Thyroid gland (tissue), 4 donors: Measurements from ENCODE around the gene NECAB3. TPM values are rescaled to one million over a fixed set of nuclear protein-coding genes. Genes with fewer than 3 reads are reported as not detected.

Source experiments
- DNase-seq, 2 donors: peaks; one replicate each; pipeline ENCODE4 v3.0.0-alpha.2; 2019
- H3K27ac ChIP-seq, 3 donors: fragments of 200-600 bp; sonication (generic); 1 replicate in 2 of 3; 2 replicates in 1 of 3; pipeline ENCODE4 v1.5.1; 2016 to 2019; ENCODE audit warnings: mild to moderate bottlenecking in 1 of 3, moderate library complexity in 1 of 3
- H3K27me3 ChIP-seq: fragments of 200-600 bp; sonication (generic); one replicate; pipeline ENCODE4 v1.5.1; 2019
- H3K36me3 ChIP-seq, 2 donors: fragments of 200-600 bp; sonication (generic); one replicate each; pipeline ENCODE4 v1.5.1; 2016 to 2019
- H3K4me1 ChIP-seq, 2 donors: fragments of 200-600 bp; sonication (generic); one replicate each; pipeline ENCODE4 v1.5.1; 2017 to 2019
- H3K4me3 ChIP-seq, 3 donors: fragments of 200-600 bp; sonication (generic); replicated peaks in 1 of 3; 1 replicate in 2 of 3; 2 replicates in 1 of 3; pipeline ENCODE4 v1.5.1; 2016; ENCODE audit warnings: mild to moderate bottlenecking in 1 of 3
- H3K9me3 ChIP-seq: fragments of 200-600 bp; sonication (generic); one replicate; pipeline ENCODE4 v1.5.1; 2017
- POLR2A ChIP-seq, 2 donors: fragments of 450-650 bp; IDR thresholded peaks; one replicate each; pipeline ENCODE4 v1.6.1; 2017; ENCODE audit warnings: antibody characterized with exemption in 2 of 2, mild to moderate bottlenecking in 2 of 2, moderate library complexity in 1 of 2
- WGBS, 2 donors: methylation state at CpG; one replicate each; pipeline ENCODE4 v1.1.5; 2017; 5-methylcytosine and 5-hydroxymethylcytosine counted together
- intact Hi-C: fragments of 100-400 bp; cut with DNase I; formaldehyde crosslinking; loops from one replicate; pipeline ENCODE4 v1.15.1; 2023
- total RNA-seq, 4 donors: library from RNA; depleted of rRNA; stranded (reverse); fragments of >200 nt; gene quantifications; one replicate each; pipeline ENCODE4 v1.2.3, GENCODE V29; 2016
- TF ChIP-seq, protein P1 (sequence below), 6 experiments: fragments of 200-600 bp in 3 of 6; fragments of 450-650 bp in 3 of 6; sonication (generic) in 3 of 6; IDR thresholded peaks; one replicate each; pipeline ENCODE4 v1.5.1; 2016 to 2019; ENCODE audit warnings: antibody characterized with exemption in 6 of 6, mild to moderate bottlenecking in 2 of 6, inconsistent platforms in 1 of 6, moderate library complexity in 1 of 6

The NECAB3 gene
- total RNA-seq, 4 donors from 2014 or later, result 65.2 to 99.8 (median 73.4) TPM

DNA sequence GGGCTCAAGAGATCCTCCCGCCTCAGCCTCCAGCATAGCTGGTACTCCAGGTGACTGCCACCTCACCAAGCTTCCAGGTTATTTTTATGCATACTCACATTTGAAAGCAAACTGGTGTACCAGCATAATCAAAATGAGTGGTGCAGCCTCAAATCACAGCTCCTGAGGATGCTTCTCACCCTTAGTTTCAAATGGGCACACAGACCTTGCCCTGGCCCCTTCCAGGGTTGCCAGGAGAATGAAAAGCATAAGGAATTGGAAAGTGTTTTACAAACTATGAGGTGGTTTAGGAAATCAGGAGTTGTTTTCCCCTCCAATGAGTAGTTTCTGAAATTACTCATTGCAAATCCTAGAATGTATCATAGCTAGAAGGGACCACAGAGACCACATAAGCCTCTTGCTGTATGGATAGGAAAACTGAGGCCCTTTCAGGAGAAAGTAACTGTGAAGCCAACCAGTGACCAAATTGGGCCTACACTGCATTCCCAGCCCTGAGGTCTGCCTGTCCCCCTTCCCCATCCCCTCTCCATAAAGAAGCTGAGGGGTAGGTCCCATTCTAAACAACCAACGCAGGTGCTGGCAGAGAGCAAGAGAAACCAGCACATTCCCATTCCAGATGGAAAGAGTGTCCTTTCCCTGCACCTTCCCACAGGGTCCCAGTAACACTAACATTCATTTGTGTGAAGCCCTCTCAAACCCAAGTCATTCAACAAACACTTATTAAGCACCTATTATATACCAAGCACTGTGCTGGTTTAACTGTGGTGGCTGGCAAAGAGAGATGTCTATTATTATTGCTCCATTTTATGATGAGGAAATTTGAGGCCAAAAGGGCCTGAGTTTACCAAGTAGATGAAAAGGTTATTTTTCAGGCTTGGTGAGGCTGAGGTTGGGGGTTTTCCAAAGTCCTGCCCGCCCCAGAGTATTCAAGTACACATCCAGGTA is 14.0 kb upstream of the NECAB3 start:
- Histone ChIP-seq H3K27me3 (no peaks in the 10 kb centered on the region), H3K4me3 (no peak overlapping the region), H3K27ac (peak overlapping the region in 2 of 3 donors; percentile 40 to 64), H3K9me3 (no peaks in the 10 kb centered on the region), H3K4me1 (peaks cover 5 to 35% of the 10 kb centered on the region in 2 donors), H3K36me3 (no peaks in the 10 kb centered on the region)
- intact Hi-C loops, result no loop called here
- DNase-seq, result no peak
- 67 to 69% methylated on average over 3 of the region's 3 CpGs for WGBS, 2 donors
- TF ChIP-seq, protein P1, sequence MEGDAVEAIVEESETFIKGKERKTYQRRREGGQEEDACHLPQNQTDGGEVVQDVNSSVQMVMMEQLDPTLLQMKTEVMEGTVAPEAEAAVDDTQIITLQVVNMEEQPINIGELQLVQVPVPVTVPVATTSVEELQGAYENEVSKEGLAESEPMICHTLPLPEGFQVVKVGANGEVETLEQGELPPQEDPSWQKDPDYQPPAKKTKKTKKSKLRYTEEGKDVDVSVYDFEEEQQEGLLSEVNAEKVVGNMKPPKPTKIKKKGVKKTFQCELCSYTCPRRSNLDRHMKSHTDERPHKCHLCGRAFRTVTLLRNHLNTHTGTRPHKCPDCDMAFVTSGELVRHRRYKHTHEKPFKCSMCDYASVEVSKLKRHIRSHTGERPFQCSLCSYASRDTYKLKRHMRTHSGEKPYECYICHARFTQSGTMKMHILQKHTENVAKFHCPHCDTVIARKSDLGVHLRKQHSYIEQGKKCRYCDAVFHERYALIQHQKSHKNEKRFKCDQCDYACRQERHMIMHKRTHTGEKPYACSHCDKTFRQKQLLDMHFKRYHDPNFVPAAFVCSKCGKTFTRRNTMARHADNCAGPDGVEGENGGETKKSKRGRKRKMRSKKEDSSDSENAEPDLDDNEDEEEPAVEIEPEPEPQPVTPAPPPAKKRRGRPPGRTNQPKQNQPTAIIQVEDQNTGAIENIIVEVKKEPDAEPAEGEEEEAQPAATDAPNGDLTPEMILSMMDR (IDR thresholded peaks at IDR 0.05), result no peak
- TF ChIP-seq POLR2A (IDR thresholded peaks at IDR 0.05), result no peak

DNA sequence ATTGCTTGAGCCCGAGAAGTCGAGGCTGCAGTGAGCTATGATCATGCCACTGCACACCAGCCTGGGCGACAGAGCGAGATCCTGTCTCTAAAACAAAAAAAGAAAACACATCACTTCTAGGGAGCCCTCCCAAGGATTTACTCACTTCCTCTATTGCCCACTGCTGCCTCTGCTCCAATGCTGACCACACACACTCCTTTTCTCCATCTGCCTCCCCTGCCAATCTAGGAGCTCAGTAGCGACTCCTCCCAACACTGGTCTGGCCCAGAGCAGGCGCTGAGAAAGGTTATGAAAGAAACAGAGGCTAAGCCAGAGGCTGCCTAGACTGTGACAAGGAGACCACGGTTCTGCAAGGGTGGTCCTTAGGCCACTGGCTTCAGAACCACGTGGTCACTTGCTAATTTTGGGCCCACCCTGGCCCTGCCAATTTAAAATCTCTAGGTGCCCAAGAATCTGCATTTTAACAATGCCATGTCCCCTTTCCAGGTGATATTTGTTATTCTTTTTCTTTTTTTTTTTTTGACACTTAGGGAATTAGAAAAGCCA is 13.2 kb upstream of the NECAB3 start:
- intact Hi-C loops, result no loop called here
- no peak for TF ChIP-seq POLR2A (IDR thresholded peaks at IDR 0.05)
- TF ChIP-seq, protein P1 (IDR thresholded peaks at IDR 0.05), result no peak
- Histone ChIP-seq H3K4me1 (peaks cover 5 to 27% of the 10 kb centered on the region in 2 donors), H3K4me3 (no peak overlapping the region), H3K36me3 (no peaks in the 10 kb centered on the region), H3K27me3 (no peaks in the 10 kb centered on the region), H3K9me3 (no peaks in the 10 kb centered on the region), H3K27ac (peak overlapping the region in 1 of 3 donors; percentile 37)
- WGBS, 2 donors, result 86 to 89% methylated on average over 8 of the region's 8 CpGs
- no peak for DNase-seq

DNA sequence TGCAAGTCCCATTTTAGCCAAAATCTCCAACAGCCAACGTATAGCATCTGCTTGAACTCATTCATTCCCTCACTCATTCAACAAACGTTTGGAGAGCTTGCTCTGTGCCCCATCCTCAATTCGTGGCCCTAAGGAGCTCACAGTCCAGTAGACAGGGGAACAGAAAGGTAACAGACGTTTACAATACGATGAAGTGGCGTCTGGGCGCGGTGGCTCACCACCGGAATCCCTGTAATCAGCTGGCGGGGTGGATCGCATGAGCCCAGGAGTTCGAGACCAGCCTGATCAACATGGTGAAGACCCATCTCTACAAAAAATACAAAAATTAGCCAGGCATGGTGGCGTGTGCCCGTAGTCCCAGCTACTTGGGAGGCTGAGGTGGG is 12.7 kb upstream of the NECAB3 start:
- intact Hi-C loops, result no loop called here
- DNase-seq, result no peak
- Histone ChIP-seq H3K9me3 (no peaks in the 10 kb centered on the region), H3K27ac (peak overlapping the region in 2 of 3 donors; percentile 8 to 37), H3K27me3 (no peaks in the 10 kb centered on the region), H3K4me3 (no peak overlapping the region), H3K36me3 (no peaks in the 10 kb centered on the region), H3K4me1 (peaks cover 5 to 27% of the 10 kb centered on the region in 2 donors)
- no peak for TF ChIP-seq POLR2A (IDR thresholded peaks at IDR 0.05)
- TF ChIP-seq, protein P1 (IDR thresholded peaks at IDR 0.05), result no peak
- WGBS, 2 donors, result 78 to 81% methylated on average over 14 of the region's 14 CpGs

DNA sequence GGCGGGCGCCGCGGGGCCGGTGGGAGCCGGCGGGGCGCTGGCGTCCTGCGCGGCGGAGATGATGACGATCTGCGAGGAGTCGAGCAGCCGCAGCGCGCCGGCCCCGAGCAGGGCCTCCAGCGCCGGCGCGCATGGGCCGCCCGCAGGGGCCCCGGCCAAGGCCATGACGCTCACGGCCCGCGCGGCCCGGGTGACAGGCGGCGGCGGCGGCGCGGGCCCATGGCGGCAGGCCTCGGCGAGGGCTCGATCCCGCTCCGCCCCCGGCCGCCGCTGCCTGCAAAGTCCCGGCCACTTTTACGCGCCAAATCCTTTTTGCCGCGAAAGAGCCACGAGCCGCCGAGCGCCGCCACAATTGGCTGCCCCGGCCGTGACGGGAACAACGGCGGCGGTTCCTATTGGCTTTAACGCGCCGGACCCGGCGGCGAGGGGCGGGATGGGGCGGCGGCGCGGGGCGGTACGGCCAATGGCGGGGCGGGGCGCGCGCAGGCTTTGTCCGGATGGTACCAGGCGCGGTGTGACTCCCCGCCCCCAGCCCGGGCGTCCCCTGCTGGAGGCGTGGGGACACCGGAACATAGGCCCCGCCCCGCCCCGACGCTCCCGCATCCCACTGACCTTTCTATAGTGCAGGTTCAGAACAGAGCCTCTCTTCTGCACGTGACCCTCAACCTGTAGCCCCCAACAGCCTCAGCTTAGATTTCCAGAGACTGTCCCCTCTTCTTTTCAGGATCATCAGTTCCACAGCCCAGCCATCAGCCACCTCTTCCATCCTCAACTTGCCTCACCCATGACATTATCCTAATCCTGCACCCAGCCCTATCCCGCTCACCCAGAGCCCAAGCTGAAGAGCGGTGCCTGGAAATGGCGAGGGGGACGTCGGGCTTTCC is 12.1 kb upstream of the NECAB3 start, which contains the start of gene E2F1:
TSS of gene E2F1 (minus strand) at position 286 of the 884 bp plus-strand sequence. CDS start at position 165, 121 bp downstream.
- H3K27me3 ChIP-seq, result no peaks in the 10 kb centered on the region

More for the DNA sequence above, 12.1 kb upstream of the NECAB3 start, which contains the start of gene E2F1:
- WGBS, 2 donors, result 3 to 17% methylated on average over 9 to 56 of the region's 101 CpGs
- DNase-seq, result peak; percentile 97
- peak in 1 of 2 donors; percentile 3 for TF ChIP-seq POLR2A (IDR thresholded peaks at IDR 0.05)
- TF ChIP-seq, protein P1 (IDR thresholded peaks at IDR 0.05), result peak in 3 of 6 experiments; percentile 9 to 45 (median 40)
- Histone ChIP-seq H3K36me3 (no peaks in the 10 kb centered on the region), H3K4me1 (peaks cover 5 to 27% of the 10 kb centered on the region in 2 donors), H3K27ac (peak within 1 kb of the TSS in 2 of 3 donors; percentile 8 to 37), H3K4me3 (peak within 1 kb of the TSS in 1 of 3 donors; percentile 12), H3K9me3 (no peaks in the 10 kb centered on the region)
- intact Hi-C loops, result no loop called here
